ENCODE results near the gene COPS7A.

COPS7A gene

GRCh38 chr12:6765048-6765633 is 41.3 kb downstream of the COPS7A start:
- Histone ChIP-seq H3K9ac (ENCODE audit: low read length) (no peak overlapping the region), H3F3A (ENCODE audit: insufficient read depth, low read length) (peaks cover 10% of the 10 kb centered on the region; the same call in 1 of the 2 replicates), H2AFZ (ENCODE audit: low read length) (no peak overlapping the region), H3K9me2 (replicated peaks; ENCODE audit: insufficient read depth, low read length) (no peaks in the 10 kb centered on the region), H3K9me3 (replicated peaks; ENCODE audit: insufficient read depth, low read length) (no peaks in the 10 kb centered on the region), H3K27ac (ENCODE audit: low read length) (no peak overlapping the region), H3K4me3 (ENCODE audit: low read length) (no peak overlapping the region), H3K4me1 (ENCODE audit: low read length) (peaks cover 16% of the 10 kb centered on the region), H3K79me2 (ENCODE audit: low read length) (no peaks in the 10 kb centered on the region), H4K20me1 (ENCODE audit: insufficient read depth, low read length) (no peaks in the 10 kb centered on the region), H3K27me3 (replicated peaks; ENCODE audit: insufficient read depth, low read length) (peaks cover 13% of the 10 kb centered on the region), H3K36me3 (replicated peaks; ENCODE audit: insufficient read depth, low read length) (no peaks in the 10 kb centered on the region), H3K4me2 (ENCODE audit: low read depth, low read length) (peak overlapping the region; percentile 70; the same call in 1 of the 2 replicates)
- TF ChIP-seq EZH2 (optimal IDR thresholded peaks at IDR 0.05; ENCODE audit: low read depth, low read length) (no peak), EZH2phosphoT487 (IDR thresholded peaks at IDR 0.05; ENCODE audit: low read length) (no peak)
- TF ChIP-seq, protein P1, sequence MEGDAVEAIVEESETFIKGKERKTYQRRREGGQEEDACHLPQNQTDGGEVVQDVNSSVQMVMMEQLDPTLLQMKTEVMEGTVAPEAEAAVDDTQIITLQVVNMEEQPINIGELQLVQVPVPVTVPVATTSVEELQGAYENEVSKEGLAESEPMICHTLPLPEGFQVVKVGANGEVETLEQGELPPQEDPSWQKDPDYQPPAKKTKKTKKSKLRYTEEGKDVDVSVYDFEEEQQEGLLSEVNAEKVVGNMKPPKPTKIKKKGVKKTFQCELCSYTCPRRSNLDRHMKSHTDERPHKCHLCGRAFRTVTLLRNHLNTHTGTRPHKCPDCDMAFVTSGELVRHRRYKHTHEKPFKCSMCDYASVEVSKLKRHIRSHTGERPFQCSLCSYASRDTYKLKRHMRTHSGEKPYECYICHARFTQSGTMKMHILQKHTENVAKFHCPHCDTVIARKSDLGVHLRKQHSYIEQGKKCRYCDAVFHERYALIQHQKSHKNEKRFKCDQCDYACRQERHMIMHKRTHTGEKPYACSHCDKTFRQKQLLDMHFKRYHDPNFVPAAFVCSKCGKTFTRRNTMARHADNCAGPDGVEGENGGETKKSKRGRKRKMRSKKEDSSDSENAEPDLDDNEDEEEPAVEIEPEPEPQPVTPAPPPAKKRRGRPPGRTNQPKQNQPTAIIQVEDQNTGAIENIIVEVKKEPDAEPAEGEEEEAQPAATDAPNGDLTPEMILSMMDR (IDR thresholded peaks at IDR 0.05; ENCODE audit: low read length), result no peak
- DNase-seq, result no peak

GRCh38 chr12:6765634-6766581 is 42.1 kb downstream of the COPS7A start, which contains the start of gene PTMS:
Gene PTMS, plus strand, starts transcription at chr12:6766363. Its CDS starts 343 bp downstream, at chr12:6766706.
- no peaks in the 10 kb centered on the region for H3K9me3 ChIP-seq (replicated peaks; ENCODE audit: insufficient read depth, low read length)

GRCh38 chr12:6766651-6767349 is 43.0 kb downstream of the COPS7A start:
- H3K27ac ChIP-seq (ENCODE audit: low read length), result no peak overlapping the region
- H4K20me1 ChIP-seq (ENCODE audit: insufficient read depth, low read length), result no peaks in the 10 kb centered on the region
- peak; percentile 69 for DNase-seq

More at GRCh38 chr12:6765634-6766581, 42.1 kb downstream of the COPS7A start, which contains the start of gene PTMS:
- Histone ChIP-seq H3K9ac (ENCODE audit: low read length) (peak within 1 kb of the TSS; percentile 28; the same call in 1 of the 2 replicates), H4K20me1 (ENCODE audit: insufficient read depth, low read length) (no peaks in the 10 kb centered on the region), H2AFZ (ENCODE audit: low read length) (peak within 1 kb of the TSS; percentile 80), H3K27me3 (replicated peaks; ENCODE audit: insufficient read depth, low read length) (peaks cover 13% of the 10 kb centered on the region), H3K4me3 (ENCODE audit: low read length) (peak within 1 kb of the TSS; percentile 67), H3K27ac (ENCODE audit: low read length) (no peak within 1 kb of the TSS), H3F3A (ENCODE audit: insufficient read depth, low read length) (peaks cover 10% of the 10 kb centered on the region; the same call in 1 of the 2 replicates), H3K79me2 (ENCODE audit: low read length) (no peaks in the 10 kb centered on the region), H3K36me3 (replicated peaks; ENCODE audit: insufficient read depth, low read length) (no peaks in the 10 kb centered on the region), H3K4me2 (ENCODE audit: low read depth, low read length) (peak within 1 kb of the TSS; percentile 87), H3K4me1 (ENCODE audit: low read length) (peaks cover 16% of the 10 kb centered on the region), H3K9me2 (replicated peaks; ENCODE audit: insufficient read depth, low read length) (no peaks in the 10 kb centered on the region)
- TF ChIP-seq EZH2 (optimal IDR thresholded peaks at IDR 0.05; ENCODE audit: low read depth, low read length), result no peak
- no peak for DNase-seq

More at GRCh38 chr12:6766651-6767349, 43.0 kb downstream of the COPS7A start:
- H3K79me2 ChIP-seq (ENCODE audit: low read length), result no peaks in the 10 kb centered on the region
- peak overlapping the region; percentile 61 for H3K4me3 ChIP-seq (ENCODE audit: low read length)
- H3K4me2 ChIP-seq (ENCODE audit: low read depth, low read length), result peak overlapping the region; percentile 87
- no peaks in the 10 kb centered on the region for H3K9me2 ChIP-seq (replicated peaks; ENCODE audit: insufficient read depth, low read length)
- peak overlapping the region; percentile 76 for H2AFZ ChIP-seq (ENCODE audit: low read length)
- H3K36me3 ChIP-seq (replicated peaks; ENCODE audit: insufficient read depth, low read length), result no peaks in the 10 kb centered on the region
- peak overlapping the region; percentile 28; the same call in 1 of the 2 replicates for H3K9ac ChIP-seq (ENCODE audit: low read length)
- TF ChIP-seq, protein P1 (IDR thresholded peaks at IDR 0.05; ENCODE audit: low read length), result peak; percentile 58
- TF ChIP-seq EZH2phosphoT487 (IDR thresholded peaks at IDR 0.05; ENCODE audit: low read length), result no peak
- peaks cover 13% of the 10 kb centered on the region; the same call in 1 of the 2 replicates for H3F3A ChIP-seq (ENCODE audit: insufficient read depth, low read length)
- no peaks in the 10 kb centered on the region for H3K9me3 ChIP-seq (replicated peaks; ENCODE audit: insufficient read depth, low read length)
- H3K4me1 ChIP-seq (ENCODE audit: low read length), result peaks cover 16% of the 10 kb centered on the region
- H3K27me3 ChIP-seq (replicated peaks; ENCODE audit: insufficient read depth, low read length), result peaks cover 13% of the 10 kb centered on the region
